ENCODE data around the gene LEKR1. TPM values are rescaled to one million over a fixed set of nuclear protein-coding genes. Genes with fewer than 3 reads are reported as not detected.

The LEKR1 gene
- total RNA-seq, 1 donor from 2014 or later: 2.3 TPM

- no peak for DNase-seq (ENCODE audit: low read depth)
- no peaks in the 10 kb centered on the region for H3K36me3 ChIP-seq (ENCODE audit: control insufficient read depth, insufficient read depth, low read length)
- no peaks in the 10 kb centered on the region for H3K27me3 ChIP-seq (ENCODE audit: control insufficient read depth, insufficient read depth, low read length)
- peak overlapping the region; percentile 83 for H3K4me3 ChIP-seq (ENCODE audit: low read depth, low read length)
- TF ChIP-seq CTCF (IDR thresholded peaks at IDR 0.05; ENCODE audit: insufficient read depth, low read length, poor library complexity, severe bottlenecking): no peak
These were observed 384 bp upstream of the LEKR1 start for GRCh38 chr3:156825795-156826143.

GRCh38 chr3:156826896-156827882 is 1.0 kb downstream of the LEKR1 start:
- Histone ChIP-seq H3K36me3 (ENCODE audit: control insufficient read depth, insufficient read depth, low read length) (no peaks in the 10 kb centered on the region), H3K4me3 (ENCODE audit: low read depth, low read length) (peak overlapping the region; percentile 83), H3K27me3 (ENCODE audit: control insufficient read depth, insufficient read depth, low read length) (no peaks in the 10 kb centered on the region)
- DNase-seq (ENCODE audit: low read depth): no peak
- no peak for TF ChIP-seq CTCF (IDR thresholded peaks at IDR 0.05; ENCODE audit: insufficient read depth, low read length, poor library complexity, severe bottlenecking)

GRCh38 chr3:156831006-156831405 is 4.9 kb downstream of the LEKR1 start:
- Histone ChIP-seq H3K27me3 (ENCODE audit: control insufficient read depth, insufficient read depth, low read length) (no peaks in the 10 kb centered on the region), H3K36me3 (ENCODE audit: control insufficient read depth, insufficient read depth, low read length) (no peaks in the 10 kb centered on the region), H3K4me3 (ENCODE audit: low read depth, low read length) (no peak overlapping the region)
- TF ChIP-seq CTCF (IDR thresholded peaks at IDR 0.05; ENCODE audit: insufficient read depth, low read length, poor library complexity, severe bottlenecking): no peak
- DNase-seq (ENCODE audit: low read depth): no peak

GRCh38 chr3:156834435-156834834 is 8.3 kb downstream of the LEKR1 start:
- H3K36me3 ChIP-seq (ENCODE audit: control insufficient read depth, insufficient read depth, low read length): no peaks in the 10 kb centered on the region
- H3K27me3 ChIP-seq (ENCODE audit: control insufficient read depth, insufficient read depth, low read length): no peaks in the 10 kb centered on the region
- no peak for TF ChIP-seq CTCF (IDR thresholded peaks at IDR 0.05; ENCODE audit: insufficient read depth, low read length, poor library complexity, severe bottlenecking)
- no peak overlapping the region for H3K4me3 ChIP-seq (ENCODE audit: low read depth, low read length)
- DNase-seq (ENCODE audit: low read depth): no peak

GRCh38 chr3:156834962-156835535 is 8.9 kb downstream of the LEKR1 start:
- TF ChIP-seq CTCF (IDR thresholded peaks at IDR 0.05; ENCODE audit: insufficient read depth, low read length, poor library complexity, severe bottlenecking): no peak
- Histone ChIP-seq H3K27me3 (ENCODE audit: control insufficient read depth, insufficient read depth, low read length) (no peaks in the 10 kb centered on the region), H3K36me3 (ENCODE audit: control insufficient read depth, insufficient read depth, low read length) (no peaks in the 10 kb centered on the region), H3K4me3 (ENCODE audit: low read depth, low read length) (no peak overlapping the region)
- DNase-seq (ENCODE audit: low read depth): no peak
